HFF-Myc (cell line): ENCODE measurements around the gene SENP5.
A peak's percentile ranks its signal among the peaks of the same experiment; 100 is the strongest.

ENCODE experiments used
- DNase-seq: peaks from one replicate; pipeline ENCODE4 v3.0.0-alpha.2; 2011; ENCODE audit warnings: low read depth; ENCODE audit errors: extremely low read depth
- H3K4me3 ChIP-seq: replicated peaks from 2 replicates; pipeline ENCODE4 v1.5.1; 2011; ENCODE audit warnings: low read depth, mild to moderate bottlenecking, control low read depth, low read length
- TF ChIP-seq, protein P1 (sequence below): IDR thresholded peaks from 2 replicates; pipeline ENCODE4 v1.5.1; 2012; ENCODE audit warnings: mild to moderate bottlenecking, low read depth, low read length, control low read depth; ENCODE audit errors: missing control alignments

The SENP5 gene

DNA sequence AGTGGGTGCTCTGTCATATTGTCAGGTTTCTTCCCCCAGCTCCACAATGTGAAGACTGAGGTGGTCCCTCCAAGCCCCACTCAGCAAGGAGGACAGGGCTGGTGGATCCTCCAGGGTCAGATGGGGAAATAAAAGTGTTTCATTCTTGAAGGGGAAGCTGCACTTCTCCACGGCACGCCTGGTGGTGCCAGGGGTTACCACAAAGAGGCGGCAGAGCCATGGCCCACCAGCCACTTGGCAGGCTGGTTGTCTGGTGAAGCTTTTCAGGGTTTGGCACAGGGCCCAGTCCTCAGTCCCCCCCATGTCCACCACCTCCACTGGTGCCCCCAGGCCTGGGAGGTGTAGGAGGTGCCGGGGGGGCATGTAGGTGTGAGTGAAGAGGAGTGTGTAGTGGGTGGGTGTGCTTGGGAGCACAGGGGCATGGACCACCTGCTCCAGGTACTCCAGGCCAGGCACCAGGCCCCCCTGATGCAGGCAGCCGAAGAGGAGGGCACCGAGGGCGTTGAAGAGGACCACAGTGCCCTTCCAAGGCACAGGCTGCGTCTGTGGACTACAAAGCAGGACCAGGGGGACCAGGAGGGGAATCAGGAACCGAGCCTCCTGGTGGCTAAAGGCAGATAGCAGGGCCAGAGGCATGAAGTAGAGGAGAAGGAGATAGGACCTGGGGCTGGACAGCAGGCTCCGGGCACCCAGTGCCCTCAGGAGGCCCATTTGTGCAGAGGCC is 79.6 kb downstream of the SENP5 start:
- no peak overlapping the region for H3K4me3 ChIP-seq
- DNase-seq = no peak
- TF ChIP-seq, protein P1, sequence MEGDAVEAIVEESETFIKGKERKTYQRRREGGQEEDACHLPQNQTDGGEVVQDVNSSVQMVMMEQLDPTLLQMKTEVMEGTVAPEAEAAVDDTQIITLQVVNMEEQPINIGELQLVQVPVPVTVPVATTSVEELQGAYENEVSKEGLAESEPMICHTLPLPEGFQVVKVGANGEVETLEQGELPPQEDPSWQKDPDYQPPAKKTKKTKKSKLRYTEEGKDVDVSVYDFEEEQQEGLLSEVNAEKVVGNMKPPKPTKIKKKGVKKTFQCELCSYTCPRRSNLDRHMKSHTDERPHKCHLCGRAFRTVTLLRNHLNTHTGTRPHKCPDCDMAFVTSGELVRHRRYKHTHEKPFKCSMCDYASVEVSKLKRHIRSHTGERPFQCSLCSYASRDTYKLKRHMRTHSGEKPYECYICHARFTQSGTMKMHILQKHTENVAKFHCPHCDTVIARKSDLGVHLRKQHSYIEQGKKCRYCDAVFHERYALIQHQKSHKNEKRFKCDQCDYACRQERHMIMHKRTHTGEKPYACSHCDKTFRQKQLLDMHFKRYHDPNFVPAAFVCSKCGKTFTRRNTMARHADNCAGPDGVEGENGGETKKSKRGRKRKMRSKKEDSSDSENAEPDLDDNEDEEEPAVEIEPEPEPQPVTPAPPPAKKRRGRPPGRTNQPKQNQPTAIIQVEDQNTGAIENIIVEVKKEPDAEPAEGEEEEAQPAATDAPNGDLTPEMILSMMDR = peak; percentile 11

DNA sequence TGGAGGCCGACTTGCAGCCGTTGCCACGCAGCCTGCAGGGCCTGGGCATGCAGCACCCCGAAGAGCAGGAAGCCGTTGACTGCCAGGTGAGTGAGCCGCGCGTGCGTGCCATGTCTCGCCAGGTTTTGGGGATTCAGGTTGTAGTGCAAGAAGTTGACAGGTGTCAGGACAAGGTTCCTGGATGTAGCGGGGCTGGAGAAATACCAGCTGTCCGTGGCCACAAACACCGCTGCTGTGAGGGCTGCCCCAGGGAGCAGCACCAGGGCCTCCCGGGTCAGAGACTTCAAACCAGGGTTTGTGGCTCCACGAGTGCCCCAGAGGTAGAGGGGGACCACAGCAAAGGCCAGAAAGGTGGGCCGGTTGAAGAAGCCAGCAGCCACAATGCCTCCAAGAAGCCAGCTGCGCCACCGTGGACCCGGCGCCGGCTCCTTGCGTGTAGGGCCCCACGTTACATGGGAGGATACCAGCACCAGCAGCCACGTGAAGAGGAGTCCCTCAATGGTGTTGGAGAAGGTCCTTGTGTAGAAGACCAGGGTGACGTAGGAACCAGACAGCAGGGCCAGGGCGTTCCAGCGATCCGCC is 80.2 kb downstream of the SENP5 start:
- TF ChIP-seq, protein P1 = no peak
- DNase-seq = no peak
- H3K4me3 ChIP-seq = no peak overlapping the region

DNA sequence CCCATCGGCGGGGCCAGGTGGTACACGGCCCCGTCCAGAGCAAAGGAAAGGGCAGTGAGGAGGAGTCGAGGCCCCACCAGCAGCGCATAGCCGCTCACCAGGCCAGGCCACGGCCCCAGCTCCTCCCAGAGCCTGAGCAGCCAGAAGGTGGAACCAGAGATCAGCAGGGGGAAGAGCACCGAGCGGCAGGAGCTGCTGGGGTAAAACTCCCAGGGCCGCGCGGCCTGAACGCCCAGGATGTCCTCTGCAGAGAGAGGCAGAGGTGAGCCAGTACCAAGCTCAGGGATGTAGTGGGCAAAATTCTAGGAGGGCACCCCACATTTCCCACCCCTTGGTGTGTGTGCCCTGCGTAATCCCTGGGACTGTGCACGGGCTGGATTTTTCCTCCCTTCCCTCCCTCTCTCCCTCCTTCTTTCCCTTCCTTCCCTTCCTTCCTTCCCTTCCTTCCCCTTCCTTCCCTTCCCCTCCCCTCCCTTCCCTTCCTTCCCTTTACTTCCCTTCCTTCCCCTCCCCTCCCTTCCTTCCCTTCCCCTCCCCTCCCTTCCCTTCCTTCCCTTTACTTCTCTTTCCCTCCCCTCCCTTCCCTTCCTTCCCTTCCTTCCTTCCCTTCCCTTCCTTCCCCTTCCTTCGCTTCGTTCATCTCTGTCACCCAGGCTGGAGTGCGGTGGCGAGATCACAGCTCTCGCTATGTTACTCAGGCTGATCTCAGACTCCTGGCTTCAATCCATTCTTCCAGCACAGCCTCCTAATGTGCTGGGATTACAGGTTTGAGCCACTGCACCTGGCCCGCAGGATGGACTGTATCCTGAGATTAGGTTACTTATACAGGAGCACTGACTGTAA is 80.9 kb downstream of the SENP5 start:
- no peak overlapping the region for H3K4me3 ChIP-seq
- TF ChIP-seq, protein P1 = peak; percentile 23
- no peak for DNase-seq

DNA sequence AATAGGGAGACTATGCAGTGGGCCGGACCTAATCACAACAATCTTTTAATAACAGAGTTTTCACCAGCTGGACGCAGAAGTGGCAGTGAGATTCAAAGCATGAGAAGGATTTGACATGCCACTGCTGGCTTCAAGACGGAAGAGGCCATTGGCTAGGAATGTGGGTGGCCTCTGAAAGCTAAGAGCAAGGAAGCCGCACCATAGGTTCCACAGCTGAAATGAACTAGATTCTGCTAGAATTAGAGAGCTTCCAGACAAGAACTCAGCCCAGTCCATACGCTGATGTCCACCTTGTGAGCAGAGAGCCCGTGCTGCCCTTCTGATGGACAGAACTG is 81.5 kb downstream of the SENP5 start:
- H3K4me3 ChIP-seq = no peak overlapping the region
- TF ChIP-seq, protein P1 = no peak
- no peak for DNase-seq

DNA sequence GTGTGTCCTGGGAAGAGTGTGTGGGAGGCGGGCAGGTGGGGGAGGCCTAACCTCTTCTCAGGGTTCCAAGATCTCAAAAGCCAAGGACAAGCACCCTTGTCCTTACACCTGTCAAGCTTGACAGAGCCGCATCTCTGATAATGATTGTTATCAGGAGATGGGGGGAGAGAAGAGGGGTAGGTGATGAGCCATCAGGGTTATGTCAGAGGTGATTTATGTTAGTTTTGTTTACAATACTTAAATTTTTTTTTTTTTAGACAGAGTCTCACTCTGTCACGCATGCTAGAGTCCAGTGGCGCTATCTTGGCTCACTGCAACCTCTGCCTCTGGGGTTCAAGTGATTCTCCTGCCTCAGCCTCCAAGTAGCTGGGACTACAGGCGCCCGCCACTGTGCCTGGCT is 82.0 kb downstream of the SENP5 start:
- H3K4me3 ChIP-seq = no peak overlapping the region
- DNase-seq = no peak
- TF ChIP-seq, protein P1 = no peak

DNA sequence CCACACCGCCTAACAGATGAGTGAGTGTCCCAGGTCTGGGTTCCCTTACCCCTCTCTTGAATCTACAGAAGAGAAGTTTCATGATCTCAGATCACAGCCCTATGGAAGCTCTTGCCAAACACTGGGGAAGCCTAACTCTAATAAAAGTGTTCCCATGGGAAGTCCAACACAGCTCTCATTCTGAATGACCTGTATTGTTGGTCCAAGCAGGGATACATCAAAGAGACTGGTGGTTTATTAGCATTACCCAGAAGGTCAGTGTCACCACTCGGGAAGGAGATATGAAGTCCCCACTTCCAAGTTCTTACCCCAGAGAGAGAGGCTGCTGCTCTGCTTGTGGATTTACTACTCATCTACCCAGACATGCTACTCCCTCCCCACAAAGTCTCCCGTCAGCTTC is 83.7 kb downstream of the SENP5 start:
- DNase-seq = no peak
- H3K4me3 ChIP-seq = no peak overlapping the region
- TF ChIP-seq, protein P1 = no peak
